Fibroblast of the aortic adventitia (primary cell): ENCODE data around the gene TUBA3D. TPM values are rescaled to one million over a fixed set of nuclear protein-coding genes. Genes with fewer than 3 reads are reported as not detected.
"Not testable (repeated sequence)": the region's sequence is repeated elsewhere in the genome, so short reads cannot be mapped to it uniquely, and the experiment has no call there.

Experiments
- DNase-seq: peaks from one replicate; pipeline ENCODE4 v3.0.0-alpha.2; 2010; ENCODE audit warnings: low read depth
- H3K4me3 ChIP-seq: 2 replicates; pipeline ENCODE4 v1.5.1; 2011; ENCODE audit warnings: low read depth, mild to moderate bottlenecking, control low read depth, low read length, moderate library complexity
- total RNA-seq: library from RNA; depleted of rRNA; stranded (reverse); fragments of >200 nt; gene quantifications from 2 replicates; pipeline ENCODE4 v1.2.3, GENCODE V29; 2012; ENCODE audit warnings: low replicate concordance
- TF ChIP-seq, protein P1 (sequence below): IDR thresholded peaks from 2 replicates; pipeline ENCODE4 v1.5.1; 2011; ENCODE audit warnings: mild to moderate bottlenecking, low read length, control low read depth, inconsistent platforms; ENCODE audit not compliant: insufficient read depth

The TUBA3D gene
- total RNA-seq, 1 donor = not detected

DNA sequence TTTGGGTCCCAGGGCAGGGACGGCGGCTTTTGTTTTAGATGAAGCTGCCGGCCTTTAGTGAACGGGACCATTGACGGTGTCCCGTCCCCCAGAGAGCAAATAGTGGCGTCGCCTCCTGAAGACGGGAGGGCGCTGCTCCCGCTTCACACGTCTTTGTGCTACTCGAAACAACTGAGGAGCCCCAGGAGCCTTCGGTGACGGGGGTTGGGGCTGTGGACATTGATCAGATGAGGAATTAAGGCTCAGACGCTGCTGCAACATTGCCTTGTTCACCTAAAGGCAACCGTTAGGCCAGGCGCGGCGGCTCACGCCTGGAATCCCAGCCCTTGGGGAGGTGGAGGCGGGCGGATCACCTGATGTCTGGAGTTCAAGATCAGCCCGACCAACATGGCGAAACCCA lies 444 bp downstream of the TUBA3D start:
- not testable (repeated sequence) for H3K4me3 ChIP-seq, DNase-seq

DNA sequence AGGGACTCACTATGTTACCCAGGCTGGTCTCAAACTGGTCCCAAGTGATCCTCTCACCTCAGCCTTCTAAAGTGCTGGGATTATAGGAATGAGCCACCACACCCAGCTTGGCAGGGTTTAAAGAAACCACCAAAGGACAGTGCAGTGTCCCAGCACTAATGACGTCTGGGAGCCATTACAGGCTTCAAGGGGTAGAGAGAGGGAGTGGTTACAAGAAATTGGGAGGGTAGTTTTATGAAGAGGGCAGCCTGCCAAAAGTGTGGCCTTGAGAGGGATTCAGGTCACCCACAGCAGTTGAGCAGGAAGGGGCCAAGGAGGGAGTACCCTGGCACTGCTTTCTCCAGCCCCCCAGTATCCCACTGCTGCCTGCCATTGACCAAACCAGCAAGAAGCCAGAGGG lies 1.3 kb downstream of the TUBA3D start:
- not testable (repeated sequence) for DNase-seq, H3K4me3 ChIP-seq

DNA sequence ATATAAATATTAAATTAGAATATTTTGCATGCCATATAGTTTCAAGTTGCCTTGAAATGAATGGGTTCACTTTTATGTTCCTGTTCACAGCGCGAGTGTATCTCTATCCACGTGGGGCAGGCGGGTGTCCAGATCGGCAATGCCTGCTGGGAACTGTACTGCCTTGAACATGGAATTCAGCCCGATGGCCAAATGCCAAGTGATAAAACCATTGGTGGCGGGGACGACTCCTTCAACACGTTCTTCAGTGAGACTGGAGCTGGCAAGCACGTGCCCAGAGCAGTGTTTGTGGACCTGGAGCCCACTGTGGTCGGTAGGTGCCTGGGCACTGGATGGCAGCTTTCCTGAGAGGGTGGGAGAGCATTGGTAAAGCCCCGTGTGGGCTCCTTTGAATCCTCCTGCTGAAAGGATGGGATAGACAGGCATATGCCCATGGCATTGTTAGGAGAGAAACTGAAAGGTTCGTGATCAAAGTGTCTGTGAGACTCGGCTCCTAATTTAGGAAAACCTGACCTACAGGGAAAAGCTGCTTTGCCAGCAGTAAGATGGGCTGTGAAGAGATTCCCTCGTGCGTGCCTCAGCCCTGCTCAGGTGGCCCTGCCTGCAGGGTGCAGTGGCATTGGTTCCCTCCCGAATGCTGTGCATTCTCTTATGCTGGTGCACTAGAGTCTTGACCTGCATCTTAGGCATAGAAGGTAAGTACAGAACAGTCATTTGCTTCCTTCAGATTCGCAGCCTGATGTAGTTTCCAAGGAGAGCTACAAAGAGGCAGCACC lies 2.3 kb downstream of the TUBA3D start:
- not testable (repeated sequence) for DNase-seq, H3K4me3 ChIP-seq

DNA sequence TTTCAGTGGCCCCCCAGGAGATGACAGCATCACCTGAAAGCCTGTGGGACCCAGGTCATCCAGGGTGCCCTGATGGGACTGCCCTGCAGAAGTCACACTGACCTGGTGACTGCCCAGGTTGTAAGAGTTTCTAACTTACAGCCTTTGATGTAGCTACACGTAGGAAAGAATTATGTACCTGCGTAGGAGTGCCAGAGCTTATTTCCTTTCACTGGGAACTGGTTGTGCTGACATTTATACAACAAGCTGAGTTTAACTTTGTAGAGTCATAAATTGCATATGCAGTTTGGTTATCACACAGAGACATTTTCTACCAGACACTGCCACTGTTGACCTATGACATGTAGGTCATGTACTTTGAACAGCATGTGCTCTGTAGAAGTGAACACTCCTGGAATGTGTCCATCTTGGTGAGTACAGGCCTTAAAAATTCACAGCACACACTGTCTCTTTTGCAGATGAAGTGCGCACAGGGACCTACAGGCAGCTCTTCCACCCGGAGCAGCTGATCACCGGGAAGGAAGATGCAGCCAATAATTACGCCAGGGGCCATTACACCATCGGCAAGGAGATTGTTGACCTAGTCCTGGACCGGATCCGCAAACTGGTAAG lies 3.0 kb downstream of the TUBA3D start:
- DNase-seq, H3K4me3 ChIP-seq: not testable (repeated sequence)

DNA sequence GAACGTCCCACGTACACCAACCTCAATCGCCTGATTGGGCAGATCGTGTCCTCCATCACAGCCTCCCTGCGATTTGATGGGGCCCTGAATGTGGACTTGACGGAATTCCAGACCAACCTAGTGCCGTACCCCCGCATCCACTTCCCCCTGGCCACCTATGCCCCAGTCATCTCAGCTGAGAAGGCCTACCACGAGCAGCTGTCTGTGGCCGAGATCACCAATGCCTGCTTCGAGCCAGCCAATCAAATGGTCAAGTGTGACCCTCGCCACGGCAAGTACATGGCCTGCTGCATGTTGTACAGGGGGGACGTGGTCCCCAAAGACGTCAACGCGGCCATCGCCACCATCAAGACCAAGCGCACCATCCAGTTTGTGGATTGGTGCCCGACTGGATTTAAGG lies 4.4 kb downstream of the TUBA3D start:
- not testable (repeated sequence) for DNase-seq, H3K4me3 ChIP-seq

DNA sequence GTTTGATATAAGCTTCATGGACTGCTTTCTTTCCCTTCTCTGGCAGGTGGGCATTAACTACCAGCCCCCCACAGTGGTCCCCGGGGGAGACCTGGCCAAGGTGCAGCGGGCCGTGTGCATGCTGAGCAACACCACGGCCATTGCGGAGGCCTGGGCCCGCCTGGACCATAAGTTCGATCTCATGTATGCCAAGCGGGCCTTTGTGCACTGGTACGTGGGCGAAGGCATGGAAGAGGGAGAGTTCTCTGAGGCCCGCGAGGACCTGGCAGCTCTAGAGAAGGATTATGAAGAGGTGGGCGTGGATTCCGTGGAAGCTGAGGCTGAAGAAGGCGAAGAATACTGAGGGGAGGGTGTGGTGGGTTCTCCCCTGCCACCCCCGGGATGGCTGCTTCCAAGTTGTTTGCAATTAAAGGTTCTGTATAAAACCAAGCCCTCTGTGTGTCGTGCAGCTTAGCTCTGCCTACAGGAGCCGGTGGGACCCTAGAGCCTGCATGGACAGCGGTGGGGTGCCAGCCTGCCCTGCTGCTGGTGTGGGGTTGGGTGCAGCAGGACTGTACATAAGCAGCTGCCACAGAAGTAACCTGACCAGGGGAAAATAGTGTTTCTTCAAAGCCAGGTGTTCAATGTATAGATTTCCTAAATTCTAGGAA lies 6.7 kb downstream of the TUBA3D start:
- not testable (repeated sequence) for DNase-seq, H3K4me3 ChIP-seq

DNA sequence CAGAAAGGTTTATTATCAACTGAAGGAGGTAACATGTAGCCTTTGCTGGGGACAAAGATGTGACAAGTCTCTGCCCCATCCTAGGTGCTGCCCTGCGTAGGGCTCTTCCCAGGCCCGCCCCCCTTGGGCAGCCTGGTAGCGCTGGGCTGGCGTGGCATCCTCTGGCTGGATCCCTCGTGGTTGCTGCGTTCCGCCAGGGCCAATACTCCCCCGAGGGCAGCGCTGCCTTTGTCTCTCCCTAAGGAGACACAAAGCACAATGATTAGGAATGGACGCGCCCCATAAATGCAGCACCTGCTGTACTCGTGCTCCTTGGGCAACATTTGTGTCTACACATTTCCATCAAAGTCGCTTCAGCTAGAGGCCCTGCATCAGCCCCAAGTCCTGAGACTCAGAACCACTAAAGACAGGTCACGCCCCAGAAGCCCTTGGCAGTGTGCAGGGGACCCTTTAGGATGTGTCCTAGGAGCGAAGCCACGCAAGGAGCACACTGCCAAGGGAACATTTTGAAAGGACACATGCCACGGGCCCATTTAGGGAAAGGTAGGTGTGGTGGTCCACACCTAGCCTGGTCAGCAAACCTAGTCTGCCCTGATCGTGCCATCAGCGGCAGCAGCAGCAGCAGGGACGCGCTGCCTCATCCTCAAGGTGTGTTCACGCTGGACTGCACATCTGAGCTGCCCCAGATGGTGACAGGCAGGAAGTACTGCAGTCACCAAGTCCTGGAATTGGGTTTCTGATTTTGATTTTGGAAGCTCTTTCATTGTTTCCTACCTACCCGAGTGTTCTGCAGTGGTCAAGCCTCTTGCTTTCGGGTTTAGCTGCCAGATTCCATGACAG lies 8.3 kb downstream of the TUBA3D start:
- H3K4me3 ChIP-seq, DNase-seq: not testable (repeated sequence)

DNA sequence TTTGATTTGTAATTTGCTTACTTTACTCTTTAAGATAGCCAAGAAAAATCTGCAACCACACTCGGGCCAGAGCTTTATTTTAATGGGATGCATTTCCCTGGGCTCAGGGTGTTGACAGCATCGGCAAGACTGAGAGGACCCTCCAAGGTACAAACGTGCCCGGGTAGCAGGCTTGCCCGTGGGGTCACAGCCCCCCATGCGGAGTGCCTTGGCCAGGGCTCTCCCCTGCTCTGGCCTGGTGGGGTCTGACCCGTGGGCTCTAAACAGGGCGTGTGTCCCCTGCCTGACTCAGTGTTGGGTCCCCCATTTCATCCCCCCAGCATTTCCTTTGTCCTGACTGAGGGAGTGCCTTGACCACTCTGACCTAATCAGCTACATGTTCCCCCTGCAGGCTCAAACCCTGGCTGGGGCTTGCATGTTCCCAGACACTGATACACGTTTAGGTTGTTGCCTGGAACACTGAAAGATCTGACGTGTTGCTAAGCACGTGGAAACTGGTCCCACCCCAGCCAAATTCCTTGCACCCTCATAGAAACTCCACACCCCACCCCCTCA lies 9.1 kb downstream of the TUBA3D start:
- not testable (repeated sequence) for DNase-seq, H3K4me3 ChIP-seq

DNA sequence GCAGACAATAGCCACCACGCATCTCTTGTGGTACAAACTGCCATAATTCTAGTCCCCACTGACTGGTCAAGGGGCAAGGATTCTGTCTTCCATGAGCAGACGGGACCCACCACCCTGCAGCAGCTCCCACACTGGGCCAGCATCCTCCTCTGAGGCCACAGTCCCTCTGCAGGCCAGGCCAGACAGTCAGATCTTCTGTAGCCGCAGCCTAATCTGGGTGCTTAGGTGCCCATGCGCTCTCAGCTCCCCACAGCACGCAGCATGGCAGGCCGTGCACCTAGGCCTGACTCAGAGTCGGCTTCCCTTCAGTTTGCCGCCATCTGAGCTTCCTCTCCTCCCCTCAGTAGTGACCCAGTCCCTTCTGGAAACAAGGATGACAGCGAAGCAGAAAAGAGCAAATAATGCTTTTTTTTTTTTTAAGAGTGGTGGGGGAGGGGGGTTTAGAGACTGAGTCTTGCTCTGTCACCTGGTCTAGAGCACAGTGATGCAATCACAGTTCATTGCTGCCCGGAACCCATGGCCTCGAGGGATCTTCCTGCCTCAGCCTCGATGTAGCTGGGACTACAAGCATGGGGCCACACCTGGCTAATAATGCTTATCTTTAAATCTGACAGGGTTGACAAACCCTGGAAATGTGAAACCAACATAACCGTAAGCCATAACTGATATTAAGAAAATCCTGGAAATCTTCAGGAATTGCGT lies 10.4 kb downstream of the TUBA3D start:
- DNase-seq, H3K4me3 ChIP-seq: not testable (repeated sequence)

DNA sequence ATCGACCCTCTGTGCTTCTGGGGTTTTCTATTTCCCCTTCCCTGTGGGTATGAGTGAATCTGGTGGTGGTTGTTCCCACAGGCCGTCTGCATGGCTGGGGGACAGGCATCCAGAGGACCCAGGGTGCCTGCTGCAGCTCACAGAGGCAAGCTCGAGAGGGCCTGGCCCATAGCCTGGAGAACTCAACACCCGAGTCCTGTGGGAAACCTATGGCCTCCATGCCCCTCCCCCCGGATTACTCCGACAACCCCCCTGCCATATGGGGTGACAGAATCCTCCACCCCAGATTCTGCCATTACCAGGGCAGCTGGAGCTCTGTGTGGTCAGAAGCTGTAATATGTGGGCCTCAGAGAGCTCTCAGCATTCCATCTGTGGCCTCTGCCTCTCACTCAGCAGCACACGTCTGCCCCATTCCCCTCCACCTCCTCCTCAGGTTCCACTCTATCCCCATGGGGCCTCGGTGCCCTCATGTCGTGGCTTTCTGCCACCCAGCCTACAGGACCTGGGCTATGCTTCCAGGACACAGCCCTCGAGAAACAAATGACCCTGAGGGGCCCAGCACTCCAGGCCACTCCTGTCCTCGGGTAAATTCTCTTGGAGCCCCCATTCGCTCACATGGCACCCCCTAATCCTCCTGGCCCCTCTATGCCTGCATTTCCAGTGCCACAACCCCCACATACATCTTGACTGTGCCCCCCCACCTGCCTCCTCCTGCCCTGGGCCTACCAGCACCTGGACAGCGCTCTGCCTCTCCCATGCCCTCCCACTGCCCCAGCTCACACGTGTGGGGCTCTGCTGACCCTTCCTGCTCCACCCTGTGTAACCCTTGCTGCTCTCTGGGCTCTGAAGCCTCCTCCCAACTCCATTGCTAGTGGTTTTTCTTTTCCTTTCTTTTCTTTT lies 12.6 kb downstream of the TUBA3D start:
- DNase-seq = no peak
- TF ChIP-seq, protein P1, sequence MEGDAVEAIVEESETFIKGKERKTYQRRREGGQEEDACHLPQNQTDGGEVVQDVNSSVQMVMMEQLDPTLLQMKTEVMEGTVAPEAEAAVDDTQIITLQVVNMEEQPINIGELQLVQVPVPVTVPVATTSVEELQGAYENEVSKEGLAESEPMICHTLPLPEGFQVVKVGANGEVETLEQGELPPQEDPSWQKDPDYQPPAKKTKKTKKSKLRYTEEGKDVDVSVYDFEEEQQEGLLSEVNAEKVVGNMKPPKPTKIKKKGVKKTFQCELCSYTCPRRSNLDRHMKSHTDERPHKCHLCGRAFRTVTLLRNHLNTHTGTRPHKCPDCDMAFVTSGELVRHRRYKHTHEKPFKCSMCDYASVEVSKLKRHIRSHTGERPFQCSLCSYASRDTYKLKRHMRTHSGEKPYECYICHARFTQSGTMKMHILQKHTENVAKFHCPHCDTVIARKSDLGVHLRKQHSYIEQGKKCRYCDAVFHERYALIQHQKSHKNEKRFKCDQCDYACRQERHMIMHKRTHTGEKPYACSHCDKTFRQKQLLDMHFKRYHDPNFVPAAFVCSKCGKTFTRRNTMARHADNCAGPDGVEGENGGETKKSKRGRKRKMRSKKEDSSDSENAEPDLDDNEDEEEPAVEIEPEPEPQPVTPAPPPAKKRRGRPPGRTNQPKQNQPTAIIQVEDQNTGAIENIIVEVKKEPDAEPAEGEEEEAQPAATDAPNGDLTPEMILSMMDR = no peak

DNA sequence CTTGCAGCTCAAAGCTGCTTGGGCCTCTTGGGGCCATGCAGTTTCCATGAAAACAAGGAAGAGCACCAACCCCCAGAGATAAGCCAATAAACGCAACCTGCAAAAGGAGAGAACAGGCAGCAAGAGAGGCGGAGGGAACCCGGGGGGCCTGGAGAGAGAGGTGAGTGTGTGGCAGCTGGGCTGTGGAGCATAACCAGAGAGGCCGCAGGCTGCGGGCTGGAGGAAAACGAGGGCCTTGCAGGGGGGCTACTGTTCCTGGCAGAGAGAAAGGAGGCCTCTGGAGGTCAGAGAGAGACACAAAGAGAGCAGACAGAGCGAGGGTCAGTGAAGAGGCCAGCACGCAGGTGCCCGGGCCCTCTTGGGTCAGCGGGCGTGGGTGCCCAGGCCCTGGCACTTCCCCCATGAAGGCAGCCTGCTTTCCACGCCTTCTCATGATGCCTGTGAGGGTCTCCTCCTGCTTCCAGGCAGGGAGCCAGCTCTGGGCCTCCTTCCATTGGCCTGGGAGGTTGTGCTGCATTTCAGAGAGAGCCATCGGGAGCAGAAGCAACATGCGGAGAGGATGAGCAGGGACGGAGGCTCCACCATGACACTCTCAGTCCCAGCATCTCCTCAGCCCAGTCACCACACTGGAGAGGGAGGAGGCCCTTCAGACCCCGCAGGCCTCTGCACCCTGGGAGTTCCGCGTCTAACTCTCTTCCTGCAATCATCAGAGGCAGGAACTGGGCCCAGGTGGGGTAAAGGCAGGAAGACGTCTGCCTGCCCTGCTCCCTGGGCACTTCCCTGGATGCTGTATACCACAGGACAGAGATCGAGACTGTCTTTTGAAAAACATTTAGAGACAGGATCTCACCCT lies 14.9 kb downstream of the TUBA3D start:
- H3K4me3 ChIP-seq = peak overlapping the region; percentile 70
- peak; percentile 37 for DNase-seq

More for the DNA sequence above, 12.6 kb downstream of the TUBA3D start:
- H3K4me3 ChIP-seq = no peak overlapping the region

DNA sequence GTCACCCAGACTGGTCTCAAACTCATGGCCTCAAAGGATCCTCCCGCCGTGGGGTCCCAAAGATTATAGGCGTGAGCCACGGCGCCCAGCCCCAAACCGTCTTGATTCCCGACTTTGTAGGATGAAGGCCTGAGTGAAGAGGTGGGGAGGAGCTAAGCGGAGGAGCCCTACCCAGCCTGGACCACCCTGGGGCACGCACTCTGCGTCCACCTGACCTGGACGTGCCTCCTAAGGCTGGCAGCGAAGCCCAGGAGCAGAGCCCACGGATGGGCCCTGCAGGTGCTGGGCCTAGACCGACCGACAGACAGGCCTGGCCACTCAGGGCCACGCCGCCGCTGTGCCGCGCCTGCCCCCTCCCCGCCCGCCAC lies 15.5 kb downstream of the TUBA3D start:
- peak; percentile 7 for DNase-seq

DNA sequence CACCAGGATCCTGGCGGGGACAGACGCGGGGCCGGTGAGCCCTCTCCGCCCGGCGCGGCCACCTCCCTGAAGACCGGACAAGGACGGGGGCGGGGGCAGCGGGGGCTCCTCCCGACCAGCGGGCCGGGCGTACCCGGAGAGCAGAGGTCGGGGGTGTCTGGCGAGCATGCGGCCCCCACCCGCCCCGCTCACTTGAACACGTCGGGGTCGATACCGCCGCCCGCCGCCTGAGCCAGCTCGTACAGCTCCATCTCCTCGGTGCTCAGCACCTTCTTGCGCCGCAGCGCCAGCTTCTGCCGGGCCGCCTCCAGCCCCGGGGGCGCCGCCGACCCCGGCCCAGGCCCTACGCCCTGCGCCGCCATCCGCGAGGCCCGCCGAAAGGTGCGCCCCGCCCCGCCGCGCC lies 16.1 kb downstream of the TUBA3D start, which contains the start of gene MZT2A:
Gene MZT2A (minus strand): TSS at position 383 of the 403 bp plus-strand sequence. CDS start 21 bp downstream, at position 362.
- peak within 1 kb of the TSS; percentile 84 for H3K4me3 ChIP-seq
- not testable (repeated sequence) for DNase-seq

More for the DNA sequence above, 15.5 kb downstream of the TUBA3D start:
- peak overlapping the region; percentile 70 for H3K4me3 ChIP-seq
